GM12865 (cell line): ENCODE data around the gene SECISBP2L.

Source experiments
- DNase-seq: peaks from one replicate; pipeline ENCODE4 v3.0.0; 2010; ENCODE audit warnings: low read depth
- H3K4me3 ChIP-seq: 2 replicates; pipeline ENCODE4 v1.5.1; 2011; ENCODE audit warnings: mild to moderate bottlenecking, low read depth, low read length, control low read depth
- CTCF ChIP-seq: IDR thresholded peaks from 2 replicates; pipeline ENCODE4 v1.5.1; 2011; ENCODE audit warnings: low read length, control low read depth, low read depth, inconsistent platforms; ENCODE audit not compliant: insufficient read depth; ENCODE audit errors: missing control alignments

The SECISBP2L gene

GRCh38 chr15:48987142-48987541 lies 59.1 kb downstream of the SECISBP2L start:
- DNase-seq = no peak
- H3K4me3 ChIP-seq = no peak overlapping the region
- no peak for TF ChIP-seq CTCF

GRCh38 chr15:48986240-48986639 lies 60.0 kb downstream of the SECISBP2L start:
- no peak overlapping the region for H3K4me3 ChIP-seq
- no peak for TF ChIP-seq CTCF
- DNase-seq = no peak

- no peak overlapping the region for H3K4me3 ChIP-seq
Observed at GRCh38 chr15:48985516-48985915, 60.7 kb downstream of the SECISBP2L start.

GRCh38 chr15:48984811-48985352 lies 61.4 kb downstream of the SECISBP2L start:
- DNase-seq = no peak
- no peak overlapping the region for H3K4me3 ChIP-seq

More at GRCh38 chr15:48985516-48985915, 60.7 kb downstream of the SECISBP2L start:
- no peak for TF ChIP-seq CTCF
- DNase-seq = no peak

GRCh38 chr15:48984021-48984710 lies 62.1 kb downstream of the SECISBP2L start:
- H3K4me3 ChIP-seq = no peak overlapping the region
- TF ChIP-seq CTCF = no peak
- DNase-seq = no peak

More at GRCh38 chr15:48984811-48985352, 61.4 kb downstream of the SECISBP2L start:
- TF ChIP-seq CTCF = no peak

GRCh38 chr15:48983300-48983699 lies 62.9 kb downstream of the SECISBP2L start:
- DNase-seq = no peak
- H3K4me3 ChIP-seq = no peak overlapping the region
- no peak for TF ChIP-seq CTCF

GRCh38 chr15:48981941-48982340 lies 64.3 kb downstream of the SECISBP2L start:
- DNase-seq = no peak

More at GRCh38 chr15:48981941-48982340, 64.3 kb downstream of the SECISBP2L start:
- H3K4me3 ChIP-seq = no peak overlapping the region
- no peak for TF ChIP-seq CTCF
